Measurements from ENCODE around the gene GATAD2A. TPM values are rescaled to one million over a fixed set of nuclear protein-coding genes. Genes with fewer than 3 reads are reported as not detected.
A peak's percentile ranks its signal among the peaks of the same experiment; 100 is the strongest.

GATAD2A gene
- total and polyA plus RNA-seq, 2 of the 13 experiments (the other 11 are each of a cell fraction or from before 2014, with no cell fraction given) = 16.8 to 28.6 TPM

DNA sequence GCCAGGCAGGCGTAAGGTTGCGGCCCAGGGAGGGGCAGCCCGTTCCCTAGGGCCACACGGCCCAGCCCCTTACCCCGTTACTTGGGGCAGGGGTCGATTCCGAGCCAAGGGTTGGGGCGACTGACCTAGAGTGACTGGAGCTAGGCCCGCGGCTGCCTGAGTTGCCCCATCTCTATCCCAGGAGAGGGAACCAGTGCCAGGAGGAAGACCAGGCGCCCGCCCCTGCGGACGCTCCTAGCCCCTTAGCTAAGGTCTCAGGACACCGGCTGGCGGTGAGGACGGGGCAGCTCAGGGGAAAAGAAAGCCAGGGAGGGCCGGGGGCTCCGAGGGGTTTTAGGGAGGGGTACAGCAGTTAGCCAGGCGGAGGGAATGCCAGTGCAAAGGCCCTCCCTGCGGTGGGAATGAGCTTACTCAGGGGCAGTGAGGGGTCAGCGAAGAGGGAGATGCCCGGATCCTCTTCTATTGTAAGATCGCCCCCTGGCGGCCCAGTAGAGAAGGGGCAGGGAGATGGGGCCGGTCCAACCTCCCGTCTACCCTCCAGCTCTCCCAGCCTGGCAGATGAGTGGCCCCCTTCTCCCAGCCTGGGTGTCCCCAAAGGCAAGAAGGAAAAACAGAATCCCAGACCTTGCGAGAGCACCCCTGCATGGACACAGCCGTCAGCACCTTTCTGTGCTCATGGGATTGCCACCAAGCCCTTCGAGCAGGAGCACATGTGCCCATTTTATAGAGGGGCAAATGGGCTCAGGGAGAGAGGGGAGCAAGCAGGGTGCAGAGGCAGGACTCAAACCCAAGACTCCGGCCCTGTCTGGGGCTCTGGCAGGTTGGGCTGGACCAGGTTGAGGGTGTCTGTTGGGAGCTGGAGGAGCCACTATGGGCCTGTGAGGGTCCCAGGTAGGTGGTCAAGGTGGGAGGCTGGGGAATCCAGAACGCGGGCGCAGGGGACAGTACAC, 148.9 kb downstream of the GATAD2A start:
- in situ Hi-C loops (cut with HindIII; ENCODE audit: extremely low pct_ligation_motif_present, low pct_unique_long_range_greater_than_20kb) (loop anchor here (25.0 kb wide), 1 partner anchor 1008 kb away; the partner anchor contains the start of gene ZNF737), intact Hi-C loops (cut with micrococcal nuclease; ENCODE audit: unreplicated experiment) (no loop called here)
- CTCF ChIA-PET (ENCODE audit: low intra/inter-chr PET ratio, low total read pairs) = interaction anchor here (1.0 to 2.0 kb wide), 2 partner anchors 22 to 89 kb away, joined by 3 to 4 read pairs; partner anchors contain the start of gene GMIP
- no peak overlapping the region for H3K4me3 ChIP-seq (replicated peaks in 1 of 3; ENCODE audit: insufficient read depth in 1 of 3, low read depth in 2 of 3, low read length in 3 of 3)
- no peaks in the 10 kb centered on the region for H3K36me3 ChIP-seq (replicated peaks in 1 of 2; ENCODE audit: control insufficient read depth in 1 of 2, insufficient read depth in 2 of 2, low read length in 2 of 2)
- TF ChIP-seq ZFX (CRISPR knock-in tag; IDR thresholded peaks at IDR 0.05; ENCODE audit: low read depth) (no peak), ZMYM3 (CRISPR knock-in tag; IDR thresholded peaks at IDR 0.05) (peak; percentile 42; the same call in 1 of the 2 replicates), ZNF720 (CRISPR knock-in tag; IDR thresholded peaks at IDR 0.05) (no peak), HNRNPUL1 (IDR thresholded peaks at IDR 0.05; ENCODE audit: low read depth, low read length) (no peak), ZNF747 (CRISPR knock-in tag; IDR thresholded peaks at IDR 0.05; ENCODE audit: borderline replicate concordance) (no peak), ZNF136 (CRISPR knock-in tag; IDR thresholded peaks at IDR 0.05; ENCODE audit: low read depth) (no peak), BCL6 (CRISPR knock-in tag; IDR thresholded peaks at IDR 0.05) (no peak), ZNF629 (CRISPR knock-in tag; conservative IDR thresholded peaks at IDR 0.05) (peak; percentile 18; the same call in 1 of the 2 replicates), NFKBIZ (CRISPR knock-in tag; IDR thresholded peaks at IDR 0.05) (no peak), MEIS1 (CRISPR knock-in tag; IDR thresholded peaks at IDR 0.05; ENCODE audit: borderline replicate concordance) (no peak), PRPF4 (IDR thresholded peaks at IDR 0.05; ENCODE audit: low read depth, low read length, poor library complexity, severe bottlenecking) (no peak), PPARG (CRISPR knock-in tag; conservative IDR thresholded peaks at IDR 0.05) (no peak), MED8 (CRISPR knock-in tag; IDR thresholded peaks at IDR 0.05; ENCODE audit: insufficient replicate concordance) (no peak), ZSCAN30 (CRISPR knock-in tag; IDR thresholded peaks at IDR 0.05) (no peak), ZNF746 (CRISPR knock-in tag; IDR thresholded peaks at IDR 0.05) (no peak), ZNF101 (CRISPR knock-in tag; IDR thresholded peaks at IDR 0.05; ENCODE audit: borderline replicate concordance, low read depth) (no peak), HNRNPH1 (optimal IDR thresholded peaks at IDR 0.05; ENCODE audit: low read depth, low read length) (no peak), ZNF382 (CRISPR knock-in tag; IDR thresholded peaks at IDR 0.05; ENCODE audit: borderline replicate concordance) (no peak), ZNF569 (CRISPR knock-in tag; IDR thresholded peaks at IDR 0.05; ENCODE audit: borderline replicate concordance) (no peak), MTF1 (CRISPR knock-in tag; IDR thresholded peaks at IDR 0.05) (no peak), MBD4 (IDR thresholded peaks at IDR 0.05; ENCODE audit: borderline replicate concordance, low read length) (no peak), POLR2AphosphoS5 (IDR thresholded peaks at IDR 0.05; ENCODE audit: low read depth, low read length) (no peak), STAG1 (CRISPR knock-in tag; IDR thresholded peaks at IDR 0.05) (peak; percentile 32)
- TF ChIP-seq, protein P1, sequence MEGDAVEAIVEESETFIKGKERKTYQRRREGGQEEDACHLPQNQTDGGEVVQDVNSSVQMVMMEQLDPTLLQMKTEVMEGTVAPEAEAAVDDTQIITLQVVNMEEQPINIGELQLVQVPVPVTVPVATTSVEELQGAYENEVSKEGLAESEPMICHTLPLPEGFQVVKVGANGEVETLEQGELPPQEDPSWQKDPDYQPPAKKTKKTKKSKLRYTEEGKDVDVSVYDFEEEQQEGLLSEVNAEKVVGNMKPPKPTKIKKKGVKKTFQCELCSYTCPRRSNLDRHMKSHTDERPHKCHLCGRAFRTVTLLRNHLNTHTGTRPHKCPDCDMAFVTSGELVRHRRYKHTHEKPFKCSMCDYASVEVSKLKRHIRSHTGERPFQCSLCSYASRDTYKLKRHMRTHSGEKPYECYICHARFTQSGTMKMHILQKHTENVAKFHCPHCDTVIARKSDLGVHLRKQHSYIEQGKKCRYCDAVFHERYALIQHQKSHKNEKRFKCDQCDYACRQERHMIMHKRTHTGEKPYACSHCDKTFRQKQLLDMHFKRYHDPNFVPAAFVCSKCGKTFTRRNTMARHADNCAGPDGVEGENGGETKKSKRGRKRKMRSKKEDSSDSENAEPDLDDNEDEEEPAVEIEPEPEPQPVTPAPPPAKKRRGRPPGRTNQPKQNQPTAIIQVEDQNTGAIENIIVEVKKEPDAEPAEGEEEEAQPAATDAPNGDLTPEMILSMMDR (CRISPR knock-in tag; IDR thresholded peaks at IDR 0.05) = peak; percentile 68
- no peak overlapping the region for H3K4me2 ChIP-seq (ENCODE audit: low read depth, low read length)
- H2AFZ ChIP-seq (ENCODE audit: low read length) = no peak overlapping the region
- H3K4me1 ChIP-seq (ENCODE audit: insufficient read depth, low read length) = no peaks in the 10 kb centered on the region
- no peaks in the 10 kb centered on the region for H4K20me1 ChIP-seq (ENCODE audit: insufficient read depth, low read length)
- DNase-seq (ENCODE audit: low spot score) (no peak), FAIRE-seq (no peak), ATAC-seq (peak; percentile 58)
- no peaks in the 10 kb centered on the region for H3K9me3 ChIP-seq (ENCODE audit: low read length)
- H3K27ac ChIP-seq (ENCODE audit: extremely low read length, insufficient read depth, low read length) = no peak overlapping the region
- H3K27me3 ChIP-seq (ENCODE audit: control insufficient read depth in 1 of 2, insufficient read depth in 2 of 2, low read length in 2 of 2) = peaks cover 4 to 35% of the 10 kb centered on the region in 2 experiments; a peak in 4 of 5 replicates
- H3K9ac ChIP-seq (ENCODE audit: insufficient read depth, low read depth, low read length) = no peak overlapping the region
- no TSS peak for BruUV-seq (replicated peaks)
- WGBS (ENCODE audit: low lambda C conversion rate) = 55% methylated on average over 28 of the region's 34 CpGs
- no peaks in the 10 kb centered on the region for H3K79me2 ChIP-seq (ENCODE audit: insufficient read depth, low read length)
- POLR2A ChIA-PET = no interaction called here
